DOHH2 (cell line): ENCODE results near the gene PALS2.

Experiments
- H3F3A ChIP-seq: fragments of 200-600 bp; sonication (generic), shearing (Covaris generic); 2 replicates; pipeline ENCODE4 v1.6.0; 2016; ENCODE audit warnings: antibody characterized with exemption, mild to moderate bottlenecking; ENCODE audit not compliant: control insufficient read depth, insufficient read depth
- H3K27ac ChIP-seq: fragments of 200-600 bp; sonication (generic); 2 replicates; pipeline ENCODE4 v1.5.1; 2014; ENCODE audit warnings: low read depth, mild to moderate bottlenecking, low read length, moderate library complexity
- H3K27me3 ChIP-seq: fragments of 200-600 bp; sonication (generic); 2 replicates; pipeline ENCODE4 v1.6.1; 2014; ENCODE audit warnings: mild to moderate bottlenecking, low read length, mixed read lengths; ENCODE audit not compliant: control insufficient read depth
- H3K36me3 ChIP-seq: fragments of 200-600 bp; sonication (generic); 2 replicates; pipeline ENCODE4 v1.6.1; 2014; ENCODE audit warnings: mild to moderate bottlenecking, low read length, moderate library complexity, mixed read lengths; ENCODE audit not compliant: control insufficient read depth
- H3K4me1 ChIP-seq: fragments of 200-600 bp; sonication (generic); 2 replicates; pipeline ENCODE4 v1.6.1; 2014; ENCODE audit warnings: mild to moderate bottlenecking, low read length, mixed read lengths; ENCODE audit not compliant: control insufficient read depth
- H3K4me2 ChIP-seq: fragments of 200-600 bp; sonication (generic); 2 replicates; pipeline ENCODE4 v1.6.0; 2014; ENCODE audit warnings: mild to moderate bottlenecking, low read length, moderate library complexity
- H3K4me3 ChIP-seq: fragments of 200-600 bp; sonication (generic); 2 replicates; pipeline ENCODE4 v1.5.1; 2014; ENCODE audit warnings: mild to moderate bottlenecking, low read length, mixed read lengths
- H3K79me2 ChIP-seq: fragments of 200-600 bp; sonication (generic); 2 replicates; pipeline ENCODE4 v1.6.1; 2014; ENCODE audit warnings: mild to moderate bottlenecking, low read length, mixed read lengths; ENCODE audit not compliant: control insufficient read depth
- H3K9me2 ChIP-seq: fragments of 200-600 bp; sonication (generic); replicated peaks from 2 replicates; pipeline ENCODE4 v1.6.1; 2014; ENCODE audit warnings: mild to moderate bottlenecking, low read length, mixed read lengths; ENCODE audit not compliant: control insufficient read depth
- H3K9me3 ChIP-seq: fragments of 200-600 bp; sonication (generic); 2 replicates; pipeline ENCODE4 v1.6.1; 2014; ENCODE audit warnings: antibody characterized with exemption, low read length, mixed read lengths; ENCODE audit not compliant: control insufficient read depth, insufficient read depth
- H4K20me1 ChIP-seq: fragments of 200-600 bp; sonication (generic); 2 replicates; pipeline ENCODE4 v1.6.0; 2014; ENCODE audit warnings: low read depth, mild to moderate bottlenecking, antibody characterized with exemption, low read length, moderate library complexity; ENCODE audit not compliant: control insufficient read depth, insufficient read depth
- EZH2phosphoT487 ChIP-seq: fragments of 200-600 bp; sonication (generic); IDR thresholded peaks from 2 replicates; pipeline ENCODE4 v1.6.1; 2017; ENCODE audit warnings: borderline replicate concordance, mild to moderate bottlenecking, antibody characterized with exemption, low read length, moderate library complexity, mixed read lengths
- TF ChIP-seq, protein P1 (sequence below): fragments of 200-600 bp; sonication (generic); IDR thresholded peaks from one replicate; pipeline ENCODE4 v1.5.1; 2014; ENCODE audit warnings: antibody characterized with exemption, mild to moderate bottlenecking, low read depth, low read length; ENCODE audit not compliant: poor library complexity, severe bottlenecking

Gene PALS2

DNA sequence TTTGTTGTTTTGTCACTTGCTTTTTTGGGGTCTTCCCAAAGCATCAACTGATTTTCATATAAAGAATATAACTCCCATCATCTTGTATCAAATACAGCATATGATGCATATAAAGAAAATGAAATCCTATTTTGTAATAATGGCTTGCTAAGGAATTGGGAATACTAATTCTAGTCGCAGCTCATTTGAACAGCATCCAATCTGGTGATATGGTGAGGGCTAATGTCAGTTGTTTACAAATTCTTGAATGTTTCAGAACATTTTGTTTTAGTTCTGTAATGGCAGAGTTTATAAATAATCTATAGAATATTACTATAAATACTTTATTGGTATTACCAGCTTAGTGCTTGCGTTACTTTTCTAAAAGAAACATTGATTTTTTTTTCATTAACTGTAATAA, 8.9 kb downstream of the PALS2 start:
- H3K4me2 ChIP-seq = no peak overlapping the region
- TF ChIP-seq, protein P1, sequence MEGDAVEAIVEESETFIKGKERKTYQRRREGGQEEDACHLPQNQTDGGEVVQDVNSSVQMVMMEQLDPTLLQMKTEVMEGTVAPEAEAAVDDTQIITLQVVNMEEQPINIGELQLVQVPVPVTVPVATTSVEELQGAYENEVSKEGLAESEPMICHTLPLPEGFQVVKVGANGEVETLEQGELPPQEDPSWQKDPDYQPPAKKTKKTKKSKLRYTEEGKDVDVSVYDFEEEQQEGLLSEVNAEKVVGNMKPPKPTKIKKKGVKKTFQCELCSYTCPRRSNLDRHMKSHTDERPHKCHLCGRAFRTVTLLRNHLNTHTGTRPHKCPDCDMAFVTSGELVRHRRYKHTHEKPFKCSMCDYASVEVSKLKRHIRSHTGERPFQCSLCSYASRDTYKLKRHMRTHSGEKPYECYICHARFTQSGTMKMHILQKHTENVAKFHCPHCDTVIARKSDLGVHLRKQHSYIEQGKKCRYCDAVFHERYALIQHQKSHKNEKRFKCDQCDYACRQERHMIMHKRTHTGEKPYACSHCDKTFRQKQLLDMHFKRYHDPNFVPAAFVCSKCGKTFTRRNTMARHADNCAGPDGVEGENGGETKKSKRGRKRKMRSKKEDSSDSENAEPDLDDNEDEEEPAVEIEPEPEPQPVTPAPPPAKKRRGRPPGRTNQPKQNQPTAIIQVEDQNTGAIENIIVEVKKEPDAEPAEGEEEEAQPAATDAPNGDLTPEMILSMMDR = no peak
- TF ChIP-seq EZH2phosphoT487 = no peak
- H3K4me1 ChIP-seq = peaks cover 39% of the 10 kb centered on the region
- no peaks in the 10 kb centered on the region for H3K27me3 ChIP-seq
- H3K4me3 ChIP-seq = no peak overlapping the region
- H3K9me2 ChIP-seq = no peaks in the 10 kb centered on the region
- no peak overlapping the region for H3K27ac ChIP-seq
- no peaks in the 10 kb centered on the region for H3K9me3 ChIP-seq
- peaks cover 6% of the 10 kb centered on the region; the same call in 1 of the 2 replicates for H3F3A ChIP-seq
- peaks cover 84% of the 10 kb centered on the region for H3K79me2 ChIP-seq
- peaks cover 3% of the 10 kb centered on the region for H3K36me3 ChIP-seq
- H4K20me1 ChIP-seq = peaks cover 24% of the 10 kb centered on the region

DNA sequence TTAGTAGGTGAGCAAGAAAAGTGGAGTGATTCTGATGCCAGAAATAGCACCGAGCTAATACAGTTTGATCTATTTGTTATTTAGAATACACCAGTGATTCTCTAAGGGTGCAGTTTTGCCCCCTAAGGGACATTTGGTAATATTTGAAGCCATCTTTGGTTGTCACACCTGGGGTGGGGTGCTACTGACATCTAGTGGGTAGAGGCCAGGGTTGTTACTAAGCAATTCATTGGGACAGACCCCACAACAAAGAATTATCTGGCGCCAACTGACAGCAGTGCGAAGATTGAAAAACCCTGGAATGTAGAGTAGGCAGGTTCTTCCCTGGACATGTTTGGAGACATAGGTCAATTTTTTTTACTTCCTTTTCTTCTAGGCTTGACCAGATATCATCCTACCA, 14.6 kb downstream of the PALS2 start:
- Histone ChIP-seq H3K4me1 (peaks cover 24% of the 10 kb centered on the region), H3K27ac (no peak overlapping the region), H3K9me3 (no peaks in the 10 kb centered on the region), H3K27me3 (no peaks in the 10 kb centered on the region), H3K36me3 (no peaks in the 10 kb centered on the region), H3K4me3 (0 out of 2 replicates have a peak overlapping the region, but pooled peaks have one; percentile 12), H3K9me2 (no peaks in the 10 kb centered on the region), H3F3A (peaks cover 3% of the 10 kb centered on the region; the same call in 1 of the 2 replicates), H4K20me1 (peaks cover 19% of the 10 kb centered on the region; the same call in 1 of the 2 replicates), H3K79me2 (peaks cover 83% of the 10 kb centered on the region), H3K4me2 (peak overlapping the region; percentile 37)
- TF ChIP-seq EZH2phosphoT487 = no peak
- TF ChIP-seq, protein P1 = peak; percentile 97

DNA sequence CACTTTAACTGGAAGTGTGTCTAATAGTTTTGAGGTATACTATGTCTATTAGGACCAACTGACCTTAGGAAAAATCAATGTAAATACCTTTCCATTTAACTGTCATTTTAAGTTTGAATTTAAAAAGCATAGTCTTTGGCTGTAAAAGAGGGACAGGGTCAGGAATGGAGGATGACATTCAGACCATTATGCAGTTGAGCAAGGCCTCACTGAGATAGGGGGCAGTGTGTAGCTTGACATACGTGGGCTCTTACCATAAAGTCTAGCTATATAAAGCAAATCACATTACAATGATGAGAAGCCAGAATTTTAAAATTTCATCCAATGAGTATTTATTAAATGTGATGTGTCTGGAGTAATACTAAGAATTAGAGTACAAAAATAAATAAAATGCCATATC, 17.9 kb downstream of the PALS2 start:
- Histone ChIP-seq H3K27me3 (no peaks in the 10 kb centered on the region), H3F3A (no peaks in the 10 kb centered on the region; the same call in 1 of the 2 replicates), H3K4me2 (no peak overlapping the region), H3K9me2 (no peaks in the 10 kb centered on the region), H3K4me3 (no peak overlapping the region), H3K4me1 (peaks cover 23% of the 10 kb centered on the region), H3K36me3 (peaks cover 5% of the 10 kb centered on the region; the same call in 1 of the 2 replicates), H3K79me2 (peaks cover 96% of the 10 kb centered on the region), H3K9me3 (no peaks in the 10 kb centered on the region), H3K27ac (no peak overlapping the region), H4K20me1 (peaks cover 18% of the 10 kb centered on the region; the same call in 1 of the 2 replicates)
- TF ChIP-seq EZH2phosphoT487 = no peak
- TF ChIP-seq, protein P1 = peak; percentile 22
